22Rv1 (cell line): Measurements from ENCODE around the gene FGFBP1.

ENCODE experiments used
- ZFX ChIP-seq: fragments of 450-650 bp; IDR thresholded peaks from 2 replicates; pipeline ENCODE4 v1.6.1; 2017; ENCODE audit warnings: antibody characterized with exemption, borderline replicate concordance
- TF ChIP-seq, protein P1 (sequence below): fragments of 450-650 bp; IDR thresholded peaks from 2 replicates; pipeline ENCODE4 v1.5.1; 2017; ENCODE audit warnings: mild to moderate bottlenecking

DNA sequence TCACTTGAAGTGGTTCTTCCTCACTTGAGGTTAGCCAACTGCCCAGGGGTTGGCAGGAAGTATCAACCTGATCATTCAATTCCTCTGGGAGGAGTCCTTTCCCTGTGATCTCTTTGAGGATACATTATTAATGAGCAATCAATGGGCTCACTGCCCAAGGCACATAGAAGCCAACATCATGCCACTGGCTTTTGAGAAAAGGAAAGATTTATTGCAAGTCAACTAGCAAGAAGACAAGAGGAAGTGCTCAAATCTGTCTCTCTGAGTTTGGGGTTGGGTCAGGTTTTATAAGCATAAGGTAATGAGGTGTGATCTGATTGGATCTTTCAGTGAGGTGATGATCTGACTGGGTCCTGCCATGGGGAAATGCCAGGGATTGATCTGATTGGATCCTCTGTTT is 39.6 kb downstream of the FGFBP1 start:
- TF ChIP-seq, protein P1, sequence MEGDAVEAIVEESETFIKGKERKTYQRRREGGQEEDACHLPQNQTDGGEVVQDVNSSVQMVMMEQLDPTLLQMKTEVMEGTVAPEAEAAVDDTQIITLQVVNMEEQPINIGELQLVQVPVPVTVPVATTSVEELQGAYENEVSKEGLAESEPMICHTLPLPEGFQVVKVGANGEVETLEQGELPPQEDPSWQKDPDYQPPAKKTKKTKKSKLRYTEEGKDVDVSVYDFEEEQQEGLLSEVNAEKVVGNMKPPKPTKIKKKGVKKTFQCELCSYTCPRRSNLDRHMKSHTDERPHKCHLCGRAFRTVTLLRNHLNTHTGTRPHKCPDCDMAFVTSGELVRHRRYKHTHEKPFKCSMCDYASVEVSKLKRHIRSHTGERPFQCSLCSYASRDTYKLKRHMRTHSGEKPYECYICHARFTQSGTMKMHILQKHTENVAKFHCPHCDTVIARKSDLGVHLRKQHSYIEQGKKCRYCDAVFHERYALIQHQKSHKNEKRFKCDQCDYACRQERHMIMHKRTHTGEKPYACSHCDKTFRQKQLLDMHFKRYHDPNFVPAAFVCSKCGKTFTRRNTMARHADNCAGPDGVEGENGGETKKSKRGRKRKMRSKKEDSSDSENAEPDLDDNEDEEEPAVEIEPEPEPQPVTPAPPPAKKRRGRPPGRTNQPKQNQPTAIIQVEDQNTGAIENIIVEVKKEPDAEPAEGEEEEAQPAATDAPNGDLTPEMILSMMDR: no peak
- TF ChIP-seq ZFX: no peak
